ENCODE data around the gene AKIP1. TPM values are rescaled to one million over a fixed set of nuclear protein-coding genes. Genes with fewer than 3 reads are reported as not detected.
"Not testable (repeated sequence)": the region's sequence is repeated elsewhere in the genome, so short reads cannot be mapped to it uniquely, and the experiment has no call there.

The AKIP1 gene, protein sequence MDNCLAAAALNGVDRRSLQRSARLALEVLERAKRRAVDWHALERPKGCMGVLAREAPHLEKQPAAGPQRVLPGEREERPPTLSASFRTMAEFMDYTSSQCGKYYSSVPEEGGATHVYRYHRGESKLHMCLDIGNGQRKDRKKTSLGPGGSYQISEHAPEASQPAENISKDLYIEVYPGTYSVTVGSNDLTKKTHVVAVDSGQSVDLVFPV
- polyA plus RNA-seq (2012; ENCODE audit: insufficient read depth, insufficient read length): 38.8 TPM

GRCh38 chr11:8911029-8911823 lies at the start of gene AKIP1:
AKIP1 (plus strand) TSS chr11:8911189; CDS start chr11:8911450, 261 bp downstream.
- H3K4me3 ChIP-seq (ENCODE audit: low read length): peak within 1 kb of the TSS; percentile 88
- peak; percentile 95 for DNase-seq (ENCODE audit: low read depth, low spot score)

- no peak for DNase-seq (ENCODE audit: low read depth, low spot score)
These were observed 47.2 kb upstream of the AKIP1 start for GRCh38 chr11:8863838-8864237.

DNA sequence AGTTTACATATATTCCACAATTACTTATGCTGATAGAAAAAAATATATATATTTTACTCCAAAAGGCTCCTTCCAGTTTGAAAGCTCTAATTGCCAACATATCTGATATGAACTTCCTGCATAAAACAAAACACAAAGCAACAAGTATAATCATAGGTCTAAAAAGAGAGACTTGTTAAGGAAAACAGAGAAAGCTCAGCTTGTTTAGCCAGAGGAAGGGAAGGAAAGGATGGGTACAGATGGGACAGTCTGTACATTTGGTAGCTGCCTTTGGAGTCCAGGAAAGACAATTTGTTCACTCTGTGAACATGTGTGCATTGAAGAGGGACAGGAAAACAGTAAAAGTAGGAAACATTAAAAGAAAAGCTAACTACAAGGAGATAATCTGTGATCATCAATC lies 45.7 kb upstream of the AKIP1 start:
- no peak for DNase-seq (ENCODE audit: low read depth, low spot score)
- H3K4me3 ChIP-seq (ENCODE audit: low read length): no peak overlapping the region

More at GRCh38 chr11:8863838-8864237, 47.2 kb upstream of the AKIP1 start:
- H3K4me3 ChIP-seq (ENCODE audit: low read length): no peak overlapping the region

DNA sequence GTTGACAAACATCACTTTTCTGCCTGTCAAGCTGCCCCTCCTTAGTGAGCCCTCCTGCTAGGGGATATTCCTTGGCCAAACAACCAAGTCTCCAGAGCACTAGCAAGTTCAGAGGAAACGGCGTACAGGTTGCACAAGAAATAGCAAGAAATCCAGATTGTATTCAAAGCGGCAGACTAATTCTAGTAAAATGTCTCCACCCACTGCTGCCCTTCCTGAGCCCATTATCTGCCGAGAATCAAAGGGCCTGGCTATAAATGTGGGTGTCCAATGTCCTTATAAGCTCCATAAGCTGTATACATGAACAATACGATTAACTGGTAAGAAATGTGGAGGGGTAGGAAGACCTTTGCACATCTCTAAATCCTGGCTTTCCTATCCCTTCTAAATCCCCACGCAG lies 44.0 kb upstream of the AKIP1 start:
- no peak overlapping the region for H3K4me3 ChIP-seq (ENCODE audit: low read length)
- DNase-seq (ENCODE audit: low read depth, low spot score): no peak

DNA sequence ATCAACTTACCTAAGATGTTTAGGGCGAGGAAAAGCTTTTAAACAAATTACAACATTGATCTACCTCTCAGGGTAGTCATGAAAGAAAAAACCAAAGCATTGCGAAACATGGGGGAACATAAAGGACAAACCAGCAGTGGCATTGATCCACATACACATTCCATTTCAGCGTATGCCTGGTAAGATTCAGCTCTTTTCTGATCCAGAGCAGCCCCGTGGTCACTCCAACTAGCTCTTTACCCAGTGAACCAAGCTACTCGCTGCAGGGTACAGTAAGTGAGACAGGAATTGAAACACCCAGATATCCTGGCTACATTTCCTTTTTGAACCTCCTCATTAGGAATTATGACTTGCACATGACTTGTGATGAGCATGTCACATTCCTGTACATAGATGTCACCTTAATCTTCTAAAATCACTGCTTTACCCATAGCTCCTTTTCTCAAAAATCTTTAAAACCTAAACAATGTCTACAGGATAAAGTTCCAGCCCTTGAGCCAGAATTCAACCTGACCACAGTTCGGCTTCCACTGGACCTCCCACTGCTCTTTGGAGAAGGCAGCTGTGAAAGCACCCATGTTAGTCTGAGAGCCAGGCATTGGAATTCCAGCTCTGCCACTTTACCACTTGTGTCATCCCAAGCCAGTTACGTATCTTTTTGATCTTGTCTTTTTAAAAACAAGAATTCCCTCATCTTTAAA lies 42.9 kb upstream of the AKIP1 start:
- DNase-seq (ENCODE audit: low read depth, low spot score): no peak
- H3K4me3 ChIP-seq (ENCODE audit: low read length): no peak overlapping the region

- peak; percentile 77 for DNase-seq (ENCODE audit: low read depth, low spot score)
- H3K4me3 ChIP-seq (ENCODE audit: low read length): peak overlapping the region; percentile 58
These were observed 40.4 kb upstream of the AKIP1 start for GRCh38 chr11:8870411-8871170.

GRCh38 chr11:8871171-8871775 lies 39.7 kb upstream of the AKIP1 start:
- no peak for DNase-seq (ENCODE audit: low read depth, low spot score)

GRCh38 chr11:8871962-8872361 lies 39.0 kb upstream of the AKIP1 start:
- no peak overlapping the region for H3K4me3 ChIP-seq (ENCODE audit: low read length)
- DNase-seq (ENCODE audit: low read depth, low spot score): no peak

More at GRCh38 chr11:8871171-8871775, 39.7 kb upstream of the AKIP1 start:
- H3K4me3 ChIP-seq (ENCODE audit: low read length): peak overlapping the region; percentile 58

DNA sequence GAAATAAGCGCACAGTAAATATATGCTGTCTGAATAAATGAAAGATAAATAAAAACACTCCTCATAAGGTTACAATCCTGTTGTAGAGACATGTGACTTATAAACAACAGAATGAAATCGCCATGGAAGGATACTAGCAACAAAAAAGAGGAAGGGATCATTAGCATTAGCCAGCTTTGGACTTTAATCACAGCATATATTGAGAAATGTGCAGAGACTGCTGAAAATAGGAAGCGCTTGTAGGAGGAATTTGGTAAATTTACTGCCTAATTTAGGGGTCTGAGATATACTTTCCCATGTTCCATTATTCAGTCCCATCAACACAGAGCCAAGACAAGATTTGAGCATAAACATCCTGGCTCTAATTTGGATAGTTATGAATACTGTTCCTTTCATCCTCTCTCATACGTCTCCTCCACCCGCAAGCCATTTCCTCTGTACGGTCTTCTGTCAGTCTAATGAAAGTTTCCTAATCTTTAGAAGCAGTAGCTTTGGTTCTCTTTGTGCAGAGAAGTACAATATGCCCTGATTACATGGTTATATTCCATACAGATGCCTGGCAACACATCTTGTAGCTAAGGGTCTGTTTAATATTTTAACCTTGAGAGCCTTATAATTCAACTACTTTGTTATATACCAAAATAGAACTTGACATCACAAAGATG lies 37.1 kb upstream of the AKIP1 start:
- no peak overlapping the region for H3K4me3 ChIP-seq (ENCODE audit: low read length)
- DNase-seq (ENCODE audit: low read depth, low spot score): peak; percentile 56

DNA sequence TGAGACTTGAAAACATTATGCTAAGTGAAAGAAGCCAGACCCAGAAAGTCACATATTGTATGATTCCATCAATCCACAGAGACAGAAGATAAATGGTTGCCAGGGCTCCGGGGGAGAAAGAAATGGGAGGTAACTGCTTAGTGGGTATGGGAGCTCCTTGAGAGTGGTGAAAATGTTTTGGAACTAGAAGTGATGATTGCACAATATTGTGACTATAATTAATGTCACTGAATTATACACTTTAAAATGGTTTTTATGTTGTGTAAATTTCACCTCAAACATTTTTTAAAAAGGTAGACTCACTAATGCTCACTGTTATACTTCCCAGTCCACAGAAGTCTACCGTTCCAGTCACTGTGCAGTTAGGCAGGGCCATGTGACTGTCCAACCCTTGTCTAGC lies 32.2 kb upstream of the AKIP1 start:
- no peak overlapping the region for H3K4me3 ChIP-seq (ENCODE audit: low read length)

GRCh38 chr11:8881585-8881984 lies 29.4 kb upstream of the AKIP1 start:
- DNase-seq (ENCODE audit: low read depth, low spot score); H3K4me3 ChIP-seq (ENCODE audit: low read length): not testable (repeated sequence)

More for the DNA sequence above, 32.2 kb upstream of the AKIP1 start:
- no peak for DNase-seq (ENCODE audit: low read depth, low spot score)

GRCh38 chr11:8886322-8886721 lies 24.7 kb upstream of the AKIP1 start:
- H3K4me3 ChIP-seq (ENCODE audit: low read length): no peak overlapping the region
- no peak for DNase-seq (ENCODE audit: low read depth, low spot score)

DNA sequence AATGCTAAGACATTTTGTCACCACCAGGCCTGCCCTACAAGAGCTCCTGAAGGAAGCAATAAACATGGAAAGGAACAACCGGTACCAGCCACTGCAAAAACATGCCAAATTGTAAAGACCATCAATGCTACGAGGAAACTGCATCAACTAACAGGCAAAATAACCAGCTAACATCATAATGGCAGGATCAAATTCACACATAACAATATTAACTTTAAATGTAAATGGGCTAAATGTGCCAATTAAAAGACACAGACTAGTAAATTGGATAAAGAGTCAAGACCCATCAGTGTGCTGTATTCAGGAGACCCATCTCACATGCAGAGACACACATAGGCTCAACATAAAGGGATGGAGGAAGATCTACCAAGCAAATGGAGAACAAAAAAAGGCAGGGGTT lies 19.8 kb upstream of the AKIP1 start:
- not testable (repeated sequence) for H3K4me3 ChIP-seq (ENCODE audit: low read length); DNase-seq (ENCODE audit: low read depth, low spot score)

GRCh38 chr11:8899119-8899753 lies 11.8 kb upstream of the AKIP1 start:
- DNase-seq (ENCODE audit: low read depth, low spot score): no peak
- no peak overlapping the region for H3K4me3 ChIP-seq (ENCODE audit: low read length)

GRCh38 chr11:8905528-8906165 lies 5.3 kb upstream of the AKIP1 start:
- DNase-seq (ENCODE audit: low read depth, low spot score): no peak
- H3K4me3 ChIP-seq (ENCODE audit: low read length): no peak overlapping the region

DNA sequence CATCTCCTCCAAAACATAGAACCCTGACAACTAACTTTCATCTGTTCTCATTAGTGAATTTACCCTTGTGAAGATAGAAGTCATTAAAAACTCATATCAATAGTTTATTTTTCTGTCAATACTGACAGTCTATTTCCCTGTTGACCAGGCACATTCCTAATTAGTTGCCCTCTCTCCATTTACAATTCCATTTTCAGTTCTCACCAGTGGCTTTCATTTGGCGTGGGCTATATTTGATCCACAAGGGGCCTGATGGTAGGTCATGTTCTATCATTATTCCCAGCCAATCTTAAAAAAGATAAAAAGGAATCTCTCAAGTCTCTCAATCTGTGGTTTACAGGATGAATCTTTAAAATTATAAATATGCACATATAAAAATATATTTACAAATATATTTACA lies 3.9 kb upstream of the AKIP1 start:
- no peak overlapping the region for H3K4me3 ChIP-seq (ENCODE audit: low read length)
- no peak for DNase-seq (ENCODE audit: low read depth, low spot score)

GRCh38 chr11:8908099-8908498 lies 2.9 kb upstream of the AKIP1 start:
- H3K4me3 ChIP-seq (ENCODE audit: low read length): no peak overlapping the region
- DNase-seq (ENCODE audit: low read depth, low spot score): no peak

Data from Jurkat, Clone E6-1 (cell line).